GM12878 (cell line): Measurements from ENCODE around the gene BBLN. TPM values are rescaled to one million over a fixed set of nuclear protein-coding genes. Genes with fewer than 3 reads are reported as not detected.

Experiments used
- ATAC-seq: fragments of 200-7000 bp; cut with Tn5 transposase; 3 replicates; pipeline ENCODE4 v1.9.1; 2020; ENCODE audit warnings: mild to moderate bottlenecking, moderate library complexity
- BruUV-seq: library from RNA; stranded (reverse); fragments of 400-500 nt; replicated peaks from 2 replicates; lab custom pipeline; 2021; lab: Mats Ljungman, UMichigan
- CTCF ChIA-PET: fragments of 300-600 bp; sonication (Branson Sonifier 250); formaldehyde crosslinking; extraction: SDS; loops from one replicate; lab custom pipeline; 2021; ENCODE audit warnings: inconsistent platforms; lab: Yijun Ruan, JAX
- POLR2A ChIA-PET: fragments of 350-600 bp; formaldehyde crosslinking; extraction: SDS; loops from one replicate; lab custom pipeline; 2021; ENCODE audit warnings: inconsistent platforms; lab: Charles Lee
- RAD21 ChIA-PET: fragments of 300-600 bp; sonication (Branson Sonifier 250); formaldehyde crosslinking; loops from one replicate; lab custom pipeline; 2023; ENCODE audit warnings: antibody characterized with exemption; ENCODE audit not compliant: unreplicated experiment; lab: Charles Lee
- SMC1A ChIA-PET: fragments of 300-600 bp; sonication (Branson Sonifier 250); formaldehyde crosslinking; loops from one replicate; lab custom pipeline; 2023; ENCODE audit not compliant: unreplicated experiment, uncharacterized antibody; lab: Charles Lee
- DNase-seq: peaks from one replicate; pipeline ENCODE4 v3.0.0-alpha.2; 2011; ENCODE audit warnings: low read depth, low spot score
- FAIRE-seq: peaks from 3 replicates; lab custom pipeline; 2011; peaks lifted over from hg19 to GRCh38; lab: Jason Lieb, UNC
- H2AFZ ChIP-seq: 2 replicates; pipeline ENCODE4 v1.6.0; 2011; ENCODE audit warnings: low read depth, low read length, control low read depth; ENCODE audit not compliant: control insufficient read depth
- H3K27ac ChIP-seq: 2 replicates; pipeline ENCODE4 v1.5.1; 2011; ENCODE audit warnings: control low read depth; ENCODE audit not compliant: control insufficient read depth, insufficient read depth
- H3K27me3 ChIP-seq, 2 experiments: replicated peaks in 1 of 2; 2 replicates each; pipeline versions ENCODE4 v1.6.0 to v1.6.1; 2011; ENCODE audit warnings: low read length in 1 of 2; ENCODE audit not compliant: control insufficient read depth in 2 of 2, insufficient read depth in 2 of 2
- H3K36me3 ChIP-seq, 2 experiments: 2 replicates each; pipeline ENCODE4 v1.5.1; 2011; ENCODE audit warnings: low read length in 1 of 2; ENCODE audit not compliant: control insufficient read depth in 2 of 2, insufficient read depth in 2 of 2
- H3K4me1 ChIP-seq: 2 replicates; pipeline ENCODE4 v1.6.1; 2011; ENCODE audit warnings: mild to moderate bottlenecking, low read length, moderate library complexity, mixed read lengths; ENCODE audit not compliant: control insufficient read depth, insufficient read depth
- H3K4me2 ChIP-seq: 2 replicates; pipeline ENCODE4 v1.6.0; 2011; ENCODE audit warnings: control low read depth; ENCODE audit not compliant: control insufficient read depth, insufficient read depth
- H3K4me3 ChIP-seq: fragments of 200-600 bp; sonication (generic); 2 replicates; pipeline ENCODE4 v1.5.1; 2016
- H3K79me2 ChIP-seq: 2 replicates; pipeline ENCODE4 v1.6.0; 2011; ENCODE audit warnings: low read length; ENCODE audit not compliant: control insufficient read depth, insufficient read depth
- H3K9ac ChIP-seq: 2 replicates; pipeline ENCODE4 v1.8.0; 2011; ENCODE audit warnings: low read length, control low read depth, mixed read lengths; ENCODE audit not compliant: control insufficient read depth, insufficient read depth
- H3K9me3 ChIP-seq: replicated peaks from 3 replicates; pipeline ENCODE4 v1.5.1; 2011; ENCODE audit warnings: mild to moderate bottlenecking, low read length; ENCODE audit not compliant: control insufficient read depth, insufficient read depth
- H4K20me1 ChIP-seq: 2 replicates; pipeline ENCODE4 v1.6.0; 2011; ENCODE audit not compliant: control insufficient read depth, insufficient read depth
- ATF2 ChIP-seq: IDR thresholded peaks from 2 replicates; pipeline ENCODE4 v1.6.1; 2012; ENCODE audit warnings: low read length, inconsistent platforms
- BACH1 ChIP-seq: fragments of 450-650 bp; IDR thresholded peaks from 2 replicates; pipeline ENCODE4 v1.6.1; 2017; ENCODE audit warnings: mild to moderate bottlenecking, borderline replicate concordance
- CUX1 ChIP-seq: IDR thresholded peaks from 2 replicates; pipeline ENCODE4 v1.6.1; 2012; ENCODE audit warnings: improper control_type of control experiment, low read depth, low read length; ENCODE audit not compliant: insufficient replicate concordance
- ELK1 ChIP-seq: IDR thresholded peaks from 2 replicates; pipeline ENCODE4 v1.6.1; 2012; ENCODE audit warnings: low read depth, low read length, improper control_type of control experiment
- HCFC1 ChIP-seq: fragments of 150-350 bp; IDR thresholded peaks from 2 replicates; pipeline ENCODE4 v1.6.1; 2014; ENCODE audit warnings: low read length
- IKZF2 ChIP-seq, 2 experiments: fragments of 450-650 bp; IDR thresholded peaks; 2 replicates each; pipeline ENCODE4 v1.6.1; 2017; ENCODE audit warnings: mild to moderate bottlenecking in 2 of 2, moderate library complexity in 2 of 2
- NFIC ChIP-seq: IDR thresholded peaks from 2 replicates; pipeline ENCODE4 v1.6.1; 2012; ENCODE audit warnings: low read depth, mild to moderate bottlenecking, inconsistent platforms, low read length, moderate library complexity
- PAX8 ChIP-seq: fragments of 450-650 bp; IDR thresholded peaks from 2 replicates; pipeline ENCODE4 v1.6.1; 2017; ENCODE audit warnings: mild to moderate bottlenecking, moderate library complexity
- RBBP5 ChIP-seq: fragments of 200-600 bp; sonication (generic); conservative IDR thresholded peaks from 2 replicates; pipeline ENCODE4 v1.6.1; 2016
- SREBF2 ChIP-seq: IDR thresholded peaks from 2 replicates; pipeline ENCODE4 v1.6.1; 2012; ENCODE audit warnings: mild to moderate bottlenecking, low read length
- WRNIP1 ChIP-seq: IDR thresholded peaks from 2 replicates; pipeline ENCODE4 v1.6.1; 2011; ENCODE audit warnings: low read depth, low read length, improper control_type of control experiment, borderline replicate concordance
- ZBTB11 ChIP-seq: fragments of 450-650 bp; formaldehyde crosslinking; IDR thresholded peaks from 2 replicates; pipeline ENCODE4 v1.5.0; 2022; ENCODE audit warnings: mild to moderate bottlenecking, missing genetic modification characterization
- ZNF622 ChIP-seq: fragments of 450-650 bp; IDR thresholded peaks from 2 replicates; pipeline ENCODE4 v1.6.1; 2017; ENCODE audit warnings: mild to moderate bottlenecking, inconsistent platforms
- ZSCAN29 ChIP-seq: fragments of 450-650 bp; IDR thresholded peaks from 2 replicates; pipeline ENCODE4 v1.6.1; 2017; ENCODE audit warnings: mild to moderate bottlenecking, moderate library complexity
- WGBS: methylation state at CpG from one replicate; pipeline ENCODE4 v1.1.6; 2016; ENCODE audit warnings: low lambda C conversion rate; ENCODE audit not compliant: insufficient replicate concordance, insufficient coverage; ENCODE audit errors: missing lambda C conversion rate; 5-methylcytosine and 5-hydroxymethylcytosine counted together
- in situ Hi-C: fragments of 300-500 bp; cut with MboI; formaldehyde crosslinking; loops from 9 replicates; pipeline ENCODE4 v1.14.3; 2018; ENCODE audit warnings: mixed read lengths
- intact Hi-C: fragments of 100-400 bp; cut with micrococcal nuclease; formaldehyde crosslinking; loops from one replicate; pipeline ENCODE4 v1.14.2; 2022; ENCODE audit not compliant: unreplicated experiment
- polyA plus RNA-seq, 11 experiments: library from polyadenylated mRNA; depleted of rRNA in 4 of 11; unstranded in 6 of 11; stranded (reverse) in 5 of 11; fragments of >200 nt; fragmentation: Nextera tagmentation in 4 of 11; fragmentation: Illumina TruSeq in 1 of 11; extraction: Ambion mirVana in 4 of 11; extraction: Trizol in 1 of 11; gene quantifications; 1 replicate in 1 of 11; 2 replicates in 10 of 11; pipeline versions ENCODE4 v1.2.1 to v1.2.3, GENCODE V29; 2011 to 2016; ENCODE audit warnings: inconsistent platforms in 2 of 11, missing spikeins in 2 of 11, low read depth in 1 of 11
- total RNA-seq, 4 experiments: library from RNA; depleted of rRNA in 3 of 4; stranded (reverse); fragments of >200 nt in 3 of 4; fragmentation: Illumina TruSeq in 1 of 4; extraction: Trizol in 1 of 4; gene quantifications; 2 replicates each; pipeline versions ENCODE4 v1.2.1 to v1.2.3, GENCODE V29; 2013 to 2021

BBLN gene
- total and polyA plus RNA-seq, 10 of the 15 experiments (the other 5 are each of a cell fraction or from before 2014, with no cell fraction given): 3.8 to 194 (median 66.2) TPM

GRCh38 chr9:128122809-128123175, 37.3 kb upstream of the BBLN start:
- CTCF ChIA-PET: interaction anchor here (7.4 kb wide), 1 partner anchor 7 kb away, joined by 84 read pairs; no protein-coding TSS in a partner anchor
- H3K9ac ChIP-seq: no peak overlapping the region
- in situ Hi-C loops (no loop called here), intact Hi-C loops (no loop called here)
- peaks cover 7% of the 10 kb centered on the region; the same call in 1 of the 2 replicates for H3K4me1 ChIP-seq
- H4K20me1 ChIP-seq: no peaks in the 10 kb centered on the region
- BruUV-seq: no TSS peak
- H3K27ac ChIP-seq: no peak overlapping the region
- no peak overlapping the region for H3K4me2 ChIP-seq
- H3K9me3 ChIP-seq: no peaks in the 10 kb centered on the region
- WGBS: 94% methylated on average over 24 of the region's 24 CpGs
- no peak overlapping the region for H3K4me3 ChIP-seq
- FAIRE-seq (no peak), ATAC-seq (no peak), DNase-seq (no peak)
- no peaks in the 10 kb centered on the region for H3K27me3 ChIP-seq
- peaks cover 32% of the 10 kb centered on the region for H3K79me2 ChIP-seq
- POLR2A ChIA-PET: no interaction called here
- SMC1A ChIA-PET: no interaction called here
- H3K36me3 ChIP-seq: peaks cover 8 to 22% of the 10 kb centered on the region in 2 experiments; a peak in 3 of 4 replicates
- RAD21 ChIA-PET: no interaction called here
- H2AFZ ChIP-seq: no peak overlapping the region
- TF ChIP-seq ELK1 (no peak), ZNF622 (no peak), PAX8 (no peak), IKZF2 (IDR thresholded peaks at IDR 0.05) (no peak), ATF2 (no peak), CUX1 (no peak), HCFC1 (no peak), WRNIP1 (no peak), BACH1 (no peak), ZSCAN29 (no peak), NFIC (no peak), SREBF2 (no peak), RBBP5 (no peak), ZBTB11 (CRISPR knock-in tag) (no peak)
